OCI-LY3 (cell line): ENCODE measurements around the gene CACNA1C.

Experiments
- CTCF ChIP-seq: fragments of 200-600, 300-600 bp; sonication (generic); IDR thresholded peaks from 2 replicates; pipeline ENCODE4 v1.5.1; 2014; ENCODE audit warnings: antibody characterized with exemption, low read length, low read depth
- EZH2phosphoT487 ChIP-seq: fragments of 200-600 bp; shearing (Covaris generic); IDR thresholded peaks from 2 replicates; pipeline ENCODE4 v1.6.1; 2018; ENCODE audit warnings: antibody characterized with exemption, mixed run types, low read depth

GRCh38 chr12:2137711-2138110 is 84.9 kb downstream of the CACNA1C start:
- TF ChIP-seq CTCF (no peak), EZH2phosphoT487 (no peak)
